Stomach (tissue), 4 donors: ENCODE results near the gene PTPMT1.

ENCODE experiments used
- POLR2A ChIP-seq, 4 donors: fragments of 450-650 bp; IDR thresholded peaks; one replicate each; pipeline ENCODE4 v1.6.1; 2016; ENCODE audit warnings: antibody characterized with exemption in 4 of 4, control low read depth in 2 of 4, mild to moderate bottlenecking in 1 of 4, moderate library complexity in 1 of 4
- TF ChIP-seq, protein P1 (sequence below), 7 experiments: fragments of 450-650 bp in 4 of 7; fragments of 200-600 bp in 3 of 7; sonication (generic) in 3 of 7; IDR thresholded peaks; one replicate each; pipeline ENCODE4 v1.5.1; 2016 to 2019; ENCODE audit warnings: antibody characterized with exemption in 7 of 7, control low read depth in 2 of 7, mild to moderate bottlenecking in 1 of 7

DNA sequence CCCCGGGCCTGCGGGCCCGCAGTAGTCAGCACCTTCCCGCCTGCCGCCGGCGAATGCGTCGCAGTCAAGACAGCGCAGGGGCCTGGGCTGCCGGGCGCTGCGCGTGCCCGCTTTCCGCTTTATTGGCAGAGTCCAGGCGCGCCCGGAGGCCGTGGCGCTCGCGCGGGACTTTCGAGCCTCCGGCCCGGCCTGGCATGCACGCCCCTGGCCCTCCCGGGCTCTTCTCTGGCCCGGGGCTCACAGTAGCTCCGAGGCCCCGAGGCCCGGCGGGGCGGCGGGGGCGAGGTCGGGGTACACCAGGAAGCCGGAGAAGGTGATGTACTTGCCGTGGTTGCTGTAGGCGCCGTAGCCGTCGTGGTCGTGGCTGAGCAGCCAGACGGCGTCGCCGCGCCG is 24.2 kb downstream of the PTPMT1 start:
- TF ChIP-seq, protein P1, sequence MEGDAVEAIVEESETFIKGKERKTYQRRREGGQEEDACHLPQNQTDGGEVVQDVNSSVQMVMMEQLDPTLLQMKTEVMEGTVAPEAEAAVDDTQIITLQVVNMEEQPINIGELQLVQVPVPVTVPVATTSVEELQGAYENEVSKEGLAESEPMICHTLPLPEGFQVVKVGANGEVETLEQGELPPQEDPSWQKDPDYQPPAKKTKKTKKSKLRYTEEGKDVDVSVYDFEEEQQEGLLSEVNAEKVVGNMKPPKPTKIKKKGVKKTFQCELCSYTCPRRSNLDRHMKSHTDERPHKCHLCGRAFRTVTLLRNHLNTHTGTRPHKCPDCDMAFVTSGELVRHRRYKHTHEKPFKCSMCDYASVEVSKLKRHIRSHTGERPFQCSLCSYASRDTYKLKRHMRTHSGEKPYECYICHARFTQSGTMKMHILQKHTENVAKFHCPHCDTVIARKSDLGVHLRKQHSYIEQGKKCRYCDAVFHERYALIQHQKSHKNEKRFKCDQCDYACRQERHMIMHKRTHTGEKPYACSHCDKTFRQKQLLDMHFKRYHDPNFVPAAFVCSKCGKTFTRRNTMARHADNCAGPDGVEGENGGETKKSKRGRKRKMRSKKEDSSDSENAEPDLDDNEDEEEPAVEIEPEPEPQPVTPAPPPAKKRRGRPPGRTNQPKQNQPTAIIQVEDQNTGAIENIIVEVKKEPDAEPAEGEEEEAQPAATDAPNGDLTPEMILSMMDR (IDR thresholded peaks at IDR 0.05) = no peak
- TF ChIP-seq POLR2A (IDR thresholded peaks at IDR 0.05) = no peak
